Measurements from ENCODE around the gene LILRB2.
A peak's percentile ranks its signal among the peaks of the same experiment; 100 is the strongest.
"Not testable (repeated sequence)": the region's sequence is repeated elsewhere in the genome, so short reads cannot be mapped to it uniquely, and the experiment has no call there.

The LILRB2 gene

DNA sequence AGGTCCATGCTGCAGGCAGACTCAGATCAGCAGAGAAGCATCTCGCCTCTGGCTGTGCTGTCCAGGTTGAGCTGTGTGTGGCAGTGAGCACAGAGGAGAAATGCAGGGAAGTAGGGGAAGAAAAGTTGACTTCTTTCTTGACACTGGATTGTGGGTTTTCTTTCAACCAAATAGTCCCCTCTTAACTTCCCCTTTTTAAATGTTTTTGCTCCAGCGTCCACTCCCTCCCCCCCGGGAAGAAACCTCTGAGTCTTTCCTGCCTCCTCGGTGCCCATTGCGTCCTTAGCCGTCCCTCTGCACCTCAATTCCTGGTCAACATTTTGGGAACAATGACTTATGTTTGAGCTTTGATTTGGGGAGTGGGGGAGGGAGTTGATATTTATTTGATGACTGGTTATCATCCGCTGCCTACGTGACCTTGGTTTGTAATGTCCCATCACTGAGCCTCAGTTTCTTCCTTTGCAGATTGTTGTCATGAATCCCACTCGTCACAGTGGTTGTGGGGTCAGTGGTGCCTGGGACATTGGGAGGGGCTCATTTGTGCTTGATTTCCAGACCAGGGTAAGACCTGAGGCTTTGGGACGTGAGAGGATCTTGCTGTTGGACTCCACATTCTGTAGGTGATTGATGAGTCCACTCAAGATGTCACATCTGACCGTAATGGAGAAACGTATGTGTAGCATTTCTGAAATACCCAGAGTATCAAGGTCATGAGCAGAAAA lies at the start of gene LILRB2:
Gene LILRB2, minus strand, starts transcription at position 104 of the 722 bp plus-strand sequence. CDS start 614 bp downstream, outside the sequence.
- DNase-seq = no peak

GRCh38 chr19:54329476-54330165 lies 48.7 kb upstream of the LILRB2 start:
- DNase-seq = no peak

- not testable (repeated sequence) for DNase-seq
These were observed 47.9 kb upstream of the LILRB2 start for GRCh38 chr19:54328781-54329180.

DNA sequence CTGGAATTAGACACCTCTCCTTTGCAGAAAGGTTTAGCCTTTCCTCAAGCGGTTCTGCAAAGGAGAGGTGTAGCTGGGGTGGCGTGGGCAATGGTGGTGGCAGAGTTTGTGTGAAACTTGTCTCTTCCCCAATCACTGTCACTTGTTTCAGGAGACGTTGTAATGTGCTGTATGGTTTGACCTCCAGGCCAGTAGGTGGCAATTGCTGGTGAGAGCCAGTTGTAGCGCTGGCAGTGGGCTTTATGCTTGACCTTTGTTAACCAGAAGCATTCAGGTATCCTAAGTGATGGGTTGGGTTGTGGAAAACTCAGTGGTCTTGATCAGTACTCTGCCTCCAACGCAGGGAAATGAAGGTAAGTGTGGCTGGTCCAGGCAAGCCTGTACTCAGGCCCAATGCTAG lies 44.7 kb upstream of the LILRB2 start:
- DNase-seq = no peak

GRCh38 chr19:54325194-54325621 lies 44.3 kb upstream of the LILRB2 start:
- peak; percentile 34 for DNase-seq

GRCh38 chr19:54324071-54324470 lies 43.2 kb upstream of the LILRB2 start:
- no peak for DNase-seq

GRCh38 chr19:54322934-54323333 lies 42.0 kb upstream of the LILRB2 start:
- DNase-seq = not testable (repeated sequence)

GRCh38 chr19:54322295-54322694 lies 41.4 kb upstream of the LILRB2 start:
- DNase-seq = not testable (repeated sequence)

DNA sequence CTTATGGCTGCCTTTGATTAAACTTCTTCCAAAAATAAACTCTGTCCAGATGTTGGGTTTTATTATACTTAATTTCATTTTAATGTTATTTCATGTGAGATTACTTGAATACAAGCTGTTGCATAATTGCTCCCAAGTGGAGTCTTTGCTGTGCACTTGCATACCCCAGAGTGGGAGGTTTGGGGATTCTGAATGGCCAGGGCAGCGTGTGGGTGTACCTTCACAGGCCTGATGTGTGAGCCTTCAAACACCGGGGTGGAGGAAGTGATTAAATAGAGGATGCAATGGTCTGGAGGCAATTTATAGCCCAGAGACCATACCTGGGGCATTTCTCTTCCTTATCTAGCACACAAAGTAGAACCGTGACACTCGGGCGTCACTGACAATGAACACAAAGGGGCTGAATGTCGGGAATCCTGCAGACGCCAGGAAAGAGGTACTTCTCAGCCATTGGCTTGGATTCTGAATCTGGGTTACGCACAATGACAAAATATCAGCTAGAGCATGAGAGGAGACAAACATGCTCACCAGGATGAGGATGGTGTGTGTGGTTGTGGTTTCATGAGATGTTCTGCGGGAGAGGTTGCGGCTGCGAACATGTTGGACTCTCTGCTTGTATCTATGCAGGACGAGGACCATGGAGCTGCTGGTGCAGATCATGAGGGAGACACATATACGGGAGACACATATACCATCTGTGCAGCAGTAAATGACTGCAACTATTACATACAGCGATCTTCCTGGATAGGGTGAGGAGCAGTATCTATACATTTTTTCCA lies 39.2 kb upstream of the LILRB2 start:
- DNase-seq = no peak

DNA sequence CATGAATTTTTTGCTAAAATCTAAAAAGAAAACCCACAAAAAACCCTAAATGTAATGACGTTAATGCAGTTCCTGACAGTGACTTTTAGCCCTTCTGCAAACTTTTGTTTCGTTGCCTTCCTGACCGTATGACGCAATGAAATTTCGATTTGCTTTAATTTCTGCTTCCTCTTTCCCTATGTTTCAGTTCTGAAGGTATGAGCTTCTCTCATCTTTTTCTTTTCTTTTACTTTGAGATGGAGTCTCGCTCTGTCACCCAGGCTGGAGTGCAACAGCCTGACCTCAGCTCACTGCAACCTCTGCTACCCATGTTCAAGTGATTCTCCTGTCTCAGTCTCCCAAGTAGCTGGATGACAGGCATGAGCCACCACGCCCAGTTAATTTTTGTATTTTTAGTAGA lies 38.1 kb upstream of the LILRB2 start:
- no peak for DNase-seq

DNA sequence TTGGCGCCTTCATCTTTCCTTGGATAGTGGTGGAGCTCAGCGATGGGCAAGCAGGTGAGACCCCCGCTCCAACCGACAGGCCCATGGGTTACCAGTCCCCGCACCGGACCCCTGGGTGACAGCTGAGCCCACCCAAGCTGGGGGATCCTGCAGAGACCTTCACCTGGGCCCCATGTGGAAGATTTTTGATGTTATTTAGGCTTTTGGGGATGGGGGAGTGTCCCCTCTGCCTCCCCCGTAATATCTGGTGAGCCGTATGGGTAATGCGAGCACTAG lies 37.0 kb upstream of the LILRB2 start:
- DNase-seq = no peak

DNA sequence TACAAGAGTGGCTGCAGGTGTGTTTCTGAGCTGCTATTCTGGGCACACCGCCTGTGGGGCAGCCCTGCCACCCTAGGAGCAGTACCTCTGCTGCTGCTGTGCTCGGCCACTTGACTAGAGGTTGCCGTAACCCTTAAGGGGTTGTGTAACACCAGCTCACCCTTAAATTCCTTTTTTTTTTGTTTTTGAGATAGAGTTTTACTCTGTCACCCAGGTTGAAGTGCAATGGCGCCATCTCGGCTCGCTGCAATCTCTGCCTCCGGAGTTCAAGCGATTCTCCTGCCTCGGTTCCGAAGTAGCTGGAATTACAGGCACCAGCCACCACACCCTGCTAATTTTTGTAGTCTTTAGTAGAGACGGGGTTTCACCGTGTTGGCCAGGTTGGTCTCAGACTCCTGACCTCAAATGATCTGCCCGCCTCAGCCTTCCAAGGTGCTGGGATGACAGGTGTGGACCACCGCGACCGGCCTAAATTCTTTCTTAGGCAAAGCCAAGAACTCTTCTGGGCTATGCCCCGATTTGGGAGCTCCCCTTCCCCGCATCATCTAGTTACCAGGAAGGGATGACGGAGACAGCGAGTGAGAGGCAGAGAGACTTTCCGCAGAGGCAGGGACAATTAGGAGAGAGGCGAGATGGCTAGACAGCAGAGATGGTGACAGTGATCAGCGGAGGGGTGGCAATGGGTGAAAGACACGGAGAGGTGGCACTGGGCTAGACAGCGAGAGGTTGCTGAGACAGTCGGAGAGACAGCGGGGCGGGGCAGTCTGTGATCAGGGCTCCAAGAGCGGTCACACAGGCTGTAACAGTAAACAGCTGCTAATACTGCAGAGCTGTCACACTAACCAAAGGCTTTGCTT lies 36.4 kb upstream of the LILRB2 start:
- DNase-seq = no peak

DNA sequence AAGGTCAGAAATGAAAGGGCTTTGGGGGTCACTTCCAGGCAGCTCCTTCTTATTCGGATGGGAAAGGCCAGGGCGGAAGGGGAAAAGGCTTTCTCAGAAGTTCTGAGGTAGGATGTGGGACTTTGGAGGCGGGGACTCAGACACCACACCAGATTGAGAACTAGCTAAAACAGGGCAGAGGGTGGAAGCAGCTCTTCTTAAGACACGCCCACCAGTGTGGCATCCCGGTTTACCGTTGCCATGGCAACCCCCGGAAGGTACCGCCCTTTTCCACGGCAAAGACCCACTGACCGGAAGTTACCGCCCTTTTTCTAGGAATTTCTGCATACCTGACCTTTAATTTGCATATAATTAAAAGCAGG lies 35.8 kb upstream of the LILRB2 start:
- DNase-seq = peak; percentile 57

DNA sequence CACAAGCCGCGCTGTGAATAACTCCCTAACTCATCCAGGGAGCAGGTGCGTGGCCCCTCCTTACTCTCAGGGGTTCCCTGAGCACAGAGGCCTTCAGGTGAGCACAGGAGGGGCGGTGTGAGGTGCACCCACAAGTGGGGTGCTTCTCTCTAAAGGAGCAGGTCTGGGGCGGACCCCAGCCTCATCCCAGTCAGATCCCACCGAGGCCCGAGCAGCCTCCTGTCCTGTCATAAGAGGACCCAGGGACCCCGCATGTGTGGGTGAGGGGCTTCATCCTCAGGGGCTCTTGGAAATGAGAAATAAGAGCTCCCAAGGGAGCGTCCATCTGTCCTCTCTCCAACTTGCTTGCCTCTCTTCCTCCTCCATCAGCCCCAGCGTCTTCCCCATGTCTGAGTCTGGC lies 35.0 kb upstream of the LILRB2 start:
- no peak for DNase-seq

- DNase-seq = no peak
These were observed 31.8 kb upstream of the LILRB2 start, which contains the start of gene LILRA5 for GRCh38 chr19:54312436-54313377. LILRA5 (minus strand) TSS chr19:54313166; CDS start chr19:54313019, 147 bp downstream.

- DNase-seq = no peak
These were observed 31.1 kb upstream of the LILRB2 start for GRCh38 chr19:54312011-54312410.

GRCh38 chr19:54311486-54311885 lies 30.6 kb upstream of the LILRB2 start:
- no peak for DNase-seq

GRCh38 chr19:54310543-54310942 lies 29.6 kb upstream of the LILRB2 start:
- DNase-seq = no peak

GRCh38 chr19:54309811-54310210 lies 28.9 kb upstream of the LILRB2 start:
- DNase-seq = no peak

- no peak for DNase-seq
These were observed 26.6 kb upstream of the LILRB2 start for GRCh38 chr19:54307389-54308020.

DNA sequence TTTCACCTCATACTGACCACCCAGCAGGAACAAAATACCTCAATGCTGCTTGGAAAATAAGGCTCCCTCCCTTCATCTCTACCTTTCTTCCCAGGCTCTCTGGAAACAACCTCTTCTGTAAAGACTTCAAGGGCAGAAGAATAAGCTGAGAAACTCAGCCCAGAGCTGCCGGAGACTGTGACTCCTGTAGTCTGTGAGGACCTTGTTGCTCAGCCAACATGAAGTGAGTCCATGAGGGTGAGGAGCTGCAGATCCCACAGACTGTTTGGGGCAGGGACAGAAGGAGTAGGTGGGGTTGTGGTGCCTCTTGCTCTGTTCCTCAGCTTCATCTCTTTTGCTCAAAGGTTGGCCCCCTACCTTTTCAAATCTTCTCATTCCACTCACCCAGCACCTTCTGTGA lies 24.2 kb upstream of the LILRB2 start:
- no peak for DNase-seq

All from NCI-H69 (cell line).